ENCODE data around the gene GALNT8. TPM values are rescaled to one million over a fixed set of nuclear protein-coding genes. Genes with fewer than 3 reads are reported as not detected.
"Not testable (repeated sequence)": the region's sequence is repeated elsewhere in the genome, so short reads cannot be mapped to it uniquely, and the experiment has no call there.

The GALNT8 gene, protein sequence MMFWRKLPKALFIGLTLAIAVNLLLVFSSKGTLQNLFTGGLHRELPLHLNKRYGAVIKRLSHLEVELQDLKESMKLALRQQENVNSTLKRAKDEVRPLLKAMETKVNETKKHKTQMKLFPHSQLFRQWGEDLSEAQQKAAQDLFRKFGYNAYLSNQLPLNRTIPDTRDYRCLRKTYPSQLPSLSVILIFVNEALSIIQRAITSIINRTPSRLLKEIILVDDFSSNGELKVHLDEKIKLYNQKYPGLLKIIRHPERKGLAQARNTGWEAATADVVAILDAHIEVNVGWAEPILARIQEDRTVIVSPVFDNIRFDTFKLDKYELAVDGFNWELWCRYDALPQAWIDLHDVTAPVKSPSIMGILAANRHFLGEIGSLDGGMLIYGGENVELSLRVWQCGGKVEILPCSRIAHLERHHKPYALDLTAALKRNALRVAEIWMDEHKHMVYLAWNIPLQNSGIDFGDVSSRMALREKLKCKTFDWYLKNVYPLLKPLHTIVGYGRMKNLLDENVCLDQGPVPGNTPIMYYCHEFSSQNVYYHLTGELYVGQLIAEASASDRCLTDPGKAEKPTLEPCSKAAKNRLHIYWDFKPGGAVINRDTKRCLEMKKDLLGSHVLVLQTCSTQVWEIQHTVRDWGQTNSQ
- total RNA-seq: 2.9 TPM
- long read RNA-seq, full-length matches to known transcripts: 2 of 3 reads
- long read RNA-seq, partial matches to known transcripts: 0 of 3 reads
- long read RNA-seq, other reads (novel, unspliced or antisense): 1 of 3 reads

DNA sequence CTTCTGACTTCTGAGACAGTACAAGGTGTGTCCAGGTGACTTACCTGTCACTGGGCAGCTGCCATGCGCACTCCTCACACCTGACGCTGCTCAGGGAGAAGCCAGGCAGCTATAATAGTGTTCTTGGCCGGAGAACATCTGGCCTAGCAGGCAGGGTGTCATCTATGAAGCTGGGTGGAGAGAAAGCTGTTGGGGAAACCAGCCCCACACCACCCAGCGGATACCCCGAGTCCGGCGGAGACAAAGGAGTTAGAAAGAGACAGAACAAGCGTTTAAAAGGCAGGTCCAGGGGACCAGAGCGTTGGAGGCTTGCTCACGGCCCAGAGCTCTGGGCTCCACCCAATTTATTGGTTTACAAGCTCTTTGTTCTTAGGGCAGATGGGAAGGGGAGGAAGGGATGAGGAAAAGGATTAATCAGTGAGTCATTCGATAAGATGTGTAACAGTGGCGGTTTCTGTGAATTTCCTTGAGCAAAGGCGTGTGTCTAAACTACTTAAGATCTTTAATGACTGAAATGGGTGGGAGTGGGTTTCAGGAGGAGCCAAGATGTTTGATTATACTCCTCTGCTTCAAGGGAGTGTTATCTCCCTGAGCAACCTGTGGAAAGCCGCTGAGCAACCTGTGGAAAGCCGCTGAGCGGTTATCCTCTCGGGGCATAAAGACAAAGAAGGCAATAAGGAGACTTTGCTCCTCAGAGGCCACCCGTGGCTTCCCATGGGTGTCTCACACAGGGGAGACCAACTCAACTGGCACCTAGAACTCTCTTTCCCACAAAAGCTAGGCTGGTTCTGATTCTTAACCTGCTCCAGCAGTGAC is at the start of gene GALNT8:
GALNT8 (plus strand) TSS at position 580 of the 816 bp plus-strand sequence. CDS start 278 bp downstream, outside the sequence.
- intact Hi-C loops (cut with DNase I): no loop called here

DNA sequence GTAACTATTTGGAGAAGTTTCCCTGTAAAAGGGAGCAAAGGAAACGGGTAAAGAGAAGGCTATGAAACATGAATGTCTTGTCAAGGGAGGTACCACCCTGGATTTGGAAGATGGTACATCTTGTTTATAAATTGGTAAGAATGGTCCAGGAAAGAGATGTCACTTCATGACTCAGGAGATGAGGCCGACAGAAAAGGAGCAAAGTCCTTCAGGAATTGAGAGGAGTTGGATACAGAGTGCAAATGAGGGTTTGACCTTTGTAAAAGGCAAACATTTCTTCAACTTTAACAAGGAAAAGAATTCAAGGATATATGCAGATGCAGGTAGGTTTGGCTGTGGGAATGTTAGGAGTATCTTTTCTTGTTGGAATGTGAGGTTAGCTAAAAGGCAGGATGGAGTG is 40.5 kb upstream of the GALNT8 start:
- DNase-seq: no peak
- intact Hi-C loops (cut with DNase I): loop anchor here (10.0 kb wide), 1 partner anchor 75 kb away; no protein-coding TSS in a partner anchor
- ATAC-seq (ENCODE audit: poor library complexity): no peak

More for the DNA sequence above, at the start of gene GALNT8:
- no peak for DNase-seq
- ATAC-seq (ENCODE audit: poor library complexity): no peak

DNA sequence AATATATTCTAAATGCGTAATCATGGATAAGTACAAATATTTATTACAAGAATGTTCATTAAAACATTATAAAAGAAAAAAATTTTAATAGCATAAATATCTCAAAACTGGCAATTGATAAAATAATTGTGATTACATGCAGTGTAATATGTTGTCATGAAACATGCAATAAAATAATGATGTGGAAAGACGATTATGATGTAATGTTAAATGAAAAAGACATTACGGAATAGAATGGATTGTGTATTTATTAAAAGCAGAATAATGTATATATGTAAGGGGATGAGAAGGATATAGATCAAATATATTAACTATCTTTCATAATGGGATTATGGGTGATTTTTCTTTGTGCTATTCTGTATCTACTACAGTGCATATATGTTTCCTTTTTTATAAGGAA is 38.5 kb upstream of the GALNT8 start:
- intact Hi-C loops (cut with DNase I): loop anchor here (10.0 kb wide), 1 partner anchor 73 kb away; no protein-coding TSS in a partner anchor
- ATAC-seq (ENCODE audit: poor library complexity): no peak

DNA sequence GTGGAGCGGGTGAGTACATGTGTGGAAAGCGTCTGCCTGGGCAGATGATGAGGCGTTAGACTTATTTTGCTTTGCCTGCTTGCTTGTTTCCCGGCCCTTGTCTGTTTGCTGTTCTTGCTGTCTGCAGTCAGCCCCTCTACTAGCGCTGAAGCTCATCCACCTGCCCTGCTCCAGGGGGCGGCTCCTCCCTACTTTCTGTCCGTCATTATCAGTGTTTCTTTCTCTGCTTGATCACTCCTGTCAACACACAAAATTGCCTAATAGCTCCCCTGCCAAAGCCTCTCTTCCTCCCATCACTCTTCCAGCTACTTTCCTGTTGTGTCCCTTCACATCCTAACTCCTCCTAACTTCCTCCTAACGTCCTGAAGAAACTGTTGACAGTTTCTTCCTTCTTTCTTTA is 34.9 kb upstream of the GALNT8 start:
- no peak for DNase-seq
- peak; percentile 86 for ATAC-seq (ENCODE audit: poor library complexity)
- intact Hi-C loops (cut with DNase I): loop anchor here (10.0 kb wide), 1 partner anchor 69 kb away; no protein-coding TSS in a partner anchor

More for the DNA sequence above, 38.5 kb upstream of the GALNT8 start:
- DNase-seq: no peak

DNA sequence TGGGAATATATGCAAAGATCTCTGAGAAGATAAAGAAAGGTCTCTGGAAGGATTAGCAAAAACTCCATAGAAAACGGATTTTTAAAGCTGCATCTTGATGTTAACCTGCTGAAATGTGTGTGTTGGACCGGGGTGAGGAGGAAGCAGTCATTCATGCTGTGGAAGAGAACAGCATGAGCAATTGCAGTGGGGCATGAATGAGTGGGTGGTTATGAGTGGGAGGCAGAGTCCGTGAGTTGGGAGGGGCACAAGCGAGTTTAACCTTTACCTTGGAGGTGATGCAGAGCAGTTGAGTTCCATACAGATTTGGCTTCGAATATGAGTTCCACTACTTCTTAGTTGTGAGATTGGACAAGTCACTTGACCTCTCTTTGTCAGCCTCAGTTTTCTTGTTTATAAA is 29.4 kb upstream of the GALNT8 start:
- intact Hi-C loops (cut with DNase I): no loop called here
- no peak for DNase-seq
- ATAC-seq (ENCODE audit: poor library complexity): no peak

DNA sequence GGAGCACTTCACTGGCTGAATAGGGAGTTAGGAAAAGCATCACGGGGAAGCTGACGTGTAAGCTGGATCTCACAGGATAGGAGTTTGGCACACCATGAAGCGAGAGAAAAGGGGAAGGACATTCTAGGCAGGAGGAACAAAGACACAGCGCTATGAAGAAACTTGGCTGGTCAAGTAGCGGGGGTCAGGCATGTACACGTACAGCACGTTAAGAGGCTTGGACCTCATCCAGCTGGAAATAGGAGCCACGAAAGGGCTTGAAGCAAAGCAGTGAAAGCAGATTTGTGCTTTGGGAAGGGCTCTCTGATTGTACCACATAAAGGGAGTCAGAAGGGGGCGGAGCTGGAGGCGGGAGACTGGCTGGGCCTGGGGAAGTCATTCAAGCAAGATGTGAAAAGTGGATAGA is 19.6 kb upstream of the GALNT8 start:
- peak; percentile 82 for DNase-seq
- peak; percentile 91 for ATAC-seq (ENCODE audit: poor library complexity)
- intact Hi-C loops (cut with DNase I): no loop called here

DNA sequence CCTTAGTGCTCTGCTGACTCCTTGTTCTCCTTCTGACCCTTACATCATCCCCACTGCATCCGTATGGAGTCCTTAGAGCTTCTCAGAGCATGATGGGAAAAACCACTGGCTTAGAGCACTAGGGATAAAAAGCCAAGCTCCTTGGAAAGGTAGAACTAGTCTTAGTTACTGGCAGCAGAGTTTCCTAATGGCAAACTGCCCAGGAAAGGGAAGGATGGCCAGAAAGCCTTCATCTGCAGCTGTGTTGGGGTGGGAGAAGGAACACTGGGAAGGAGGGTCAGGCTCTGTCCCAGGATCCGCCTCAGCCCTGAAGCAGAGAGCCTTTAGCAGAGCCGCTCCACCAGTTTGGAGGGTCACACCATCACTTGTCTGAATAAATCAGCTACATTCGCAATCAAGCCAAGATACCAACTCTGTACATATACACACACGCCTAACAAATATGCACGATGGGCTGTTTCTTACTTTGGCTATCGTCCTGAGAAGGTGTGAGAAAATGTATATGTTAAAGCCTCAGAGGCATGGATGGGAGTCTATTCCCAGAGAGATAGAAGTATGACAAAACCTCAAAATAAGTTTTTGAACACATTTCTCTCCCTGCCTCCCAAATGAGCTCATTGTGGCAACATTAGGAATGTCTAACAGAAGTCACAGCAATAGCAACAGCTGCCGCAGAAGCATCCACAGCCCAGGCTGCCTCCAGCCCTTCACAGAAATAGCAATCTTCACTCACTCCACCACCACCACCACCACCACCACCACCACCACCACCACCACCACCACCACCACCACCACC is 18.6 kb upstream of the GALNT8 start:
- DNase-seq: peak; percentile 49
- ATAC-seq (ENCODE audit: poor library complexity): peak; percentile 85
- intact Hi-C loops (cut with DNase I): no loop called here

DNA sequence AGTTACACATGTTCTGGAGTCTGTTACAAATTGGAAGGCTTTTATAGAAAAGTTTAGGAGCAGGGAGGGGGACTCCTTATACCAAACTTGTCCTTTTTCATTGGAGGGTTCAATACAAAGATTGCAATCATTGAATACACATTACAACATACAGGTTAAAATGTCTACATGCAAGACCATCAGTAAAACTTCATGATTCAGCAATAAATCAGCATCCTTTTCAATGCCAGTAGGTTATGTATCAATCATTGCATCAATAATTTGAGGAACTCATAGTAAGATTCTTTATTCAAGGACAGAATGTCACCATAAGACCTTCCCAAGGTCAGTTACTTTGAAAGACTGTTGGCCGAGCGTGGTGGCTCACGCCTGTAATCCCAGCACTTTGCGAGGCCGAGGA is 16.5 kb upstream of the GALNT8 start:
- no peak for DNase-seq
- no peak for ATAC-seq (ENCODE audit: poor library complexity)
- intact Hi-C loops (cut with DNase I): no loop called here

DNA sequence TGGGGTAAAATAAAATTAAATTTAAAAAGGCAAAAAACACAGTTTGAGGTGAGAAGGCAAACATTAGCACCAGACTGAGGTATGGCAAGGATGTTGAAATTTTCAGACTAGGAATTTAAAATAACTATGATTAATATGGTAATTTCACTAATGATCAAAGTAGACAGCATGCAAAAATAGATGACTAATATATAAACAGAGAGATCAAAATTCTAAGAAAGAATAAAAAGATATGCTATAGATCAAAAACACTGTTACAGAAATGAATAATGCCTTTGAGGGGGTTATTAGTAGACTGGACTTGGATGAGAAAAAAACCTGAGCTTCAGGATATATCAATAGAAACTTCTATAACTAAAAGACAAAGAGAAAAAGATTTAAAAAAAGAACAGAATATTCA is 14.4 kb upstream of the GALNT8 start:
- intact Hi-C loops (cut with DNase I): no loop called here
- ATAC-seq (ENCODE audit: poor library complexity) (no peak), DNase-seq (no peak)

DNA sequence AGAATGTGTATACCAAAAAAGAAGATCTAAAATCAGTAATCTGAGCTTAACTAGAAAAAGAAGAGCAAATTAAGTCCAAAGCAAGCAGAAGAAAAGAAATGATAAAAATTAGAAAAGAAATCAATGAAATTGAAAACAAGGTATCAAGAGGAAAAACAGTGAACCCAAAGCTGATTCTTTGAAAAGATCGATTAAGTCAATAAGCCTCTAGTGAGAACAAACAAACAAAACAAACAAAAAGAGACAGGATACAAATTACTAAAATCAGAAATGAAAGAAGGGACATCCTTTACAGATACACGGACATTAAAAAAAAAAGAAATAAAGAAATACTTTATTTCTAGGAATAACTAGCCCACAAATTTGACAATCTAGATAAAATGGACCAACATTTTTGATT is 12.9 kb upstream of the GALNT8 start:
- intact Hi-C loops (cut with DNase I): no loop called here
- DNase-seq (no peak), ATAC-seq (ENCODE audit: poor library complexity) (no peak)

DNA sequence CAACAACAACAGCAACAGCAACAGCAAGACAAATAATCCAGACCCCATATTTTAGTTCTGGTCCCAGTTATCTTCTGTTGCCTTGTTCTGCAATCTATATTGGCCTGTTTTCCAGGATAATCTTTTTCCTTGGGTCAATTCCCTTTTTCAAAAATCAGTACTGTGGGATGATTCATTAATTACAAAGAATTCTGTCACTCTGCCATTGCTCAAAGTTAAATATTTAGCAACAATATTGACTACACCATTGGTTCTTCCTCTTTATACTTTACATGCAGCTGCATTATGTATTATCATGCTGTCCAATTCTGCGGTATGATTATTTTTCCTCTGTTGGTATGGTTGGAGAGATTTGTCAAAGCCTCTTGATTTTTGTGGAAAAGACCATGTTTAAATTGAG is 10.1 kb upstream of the GALNT8 start:
- DNase-seq: no peak
- no peak for ATAC-seq (ENCODE audit: poor library complexity)
- intact Hi-C loops (cut with DNase I): no loop called here

DNA sequence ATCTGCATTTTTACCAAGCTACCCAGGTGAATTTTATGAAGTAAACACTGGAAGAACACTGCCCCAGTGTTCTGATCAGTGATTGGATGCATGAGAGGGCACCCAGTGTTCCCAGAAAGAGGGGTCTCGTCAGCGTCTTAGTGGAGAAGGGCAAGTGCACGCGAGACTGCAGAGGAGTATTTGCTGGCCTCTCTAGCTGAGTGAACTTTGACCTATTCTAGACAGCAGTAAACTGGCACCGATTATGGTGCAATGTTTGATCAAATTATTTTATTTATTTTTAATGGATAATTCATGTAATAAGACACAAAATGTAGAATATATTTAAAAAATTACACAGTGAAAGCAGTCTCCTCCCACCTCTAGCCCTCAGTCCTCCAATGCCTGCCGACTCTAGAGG is 5.3 kb upstream of the GALNT8 start:
- no peak for ATAC-seq (ENCODE audit: poor library complexity)
- DNase-seq: no peak
- intact Hi-C loops (cut with DNase I): no loop called here

DNA sequence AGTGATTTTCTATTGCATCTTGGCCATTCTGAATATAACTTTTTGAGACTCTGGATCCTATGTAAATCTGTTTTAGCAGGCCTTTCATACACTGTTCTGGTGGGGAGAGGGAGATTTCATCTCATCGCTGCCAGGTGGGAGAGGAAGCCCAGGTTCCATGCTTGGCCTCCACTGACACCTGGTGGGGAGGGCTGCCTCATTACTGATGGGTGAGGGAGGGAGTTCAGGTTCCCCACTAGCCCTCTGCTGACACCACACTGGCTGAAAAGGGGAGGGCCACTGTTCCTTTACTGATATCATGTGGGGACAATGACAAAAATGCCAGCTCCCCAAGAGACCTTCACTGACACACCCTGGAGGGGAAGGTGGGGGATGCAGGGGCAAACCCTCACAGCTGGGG is 2.4 kb upstream of the GALNT8 start:
- intact Hi-C loops (cut with DNase I): no loop called here
- no peak for ATAC-seq (ENCODE audit: poor library complexity)
- no peak for DNase-seq

DNA sequence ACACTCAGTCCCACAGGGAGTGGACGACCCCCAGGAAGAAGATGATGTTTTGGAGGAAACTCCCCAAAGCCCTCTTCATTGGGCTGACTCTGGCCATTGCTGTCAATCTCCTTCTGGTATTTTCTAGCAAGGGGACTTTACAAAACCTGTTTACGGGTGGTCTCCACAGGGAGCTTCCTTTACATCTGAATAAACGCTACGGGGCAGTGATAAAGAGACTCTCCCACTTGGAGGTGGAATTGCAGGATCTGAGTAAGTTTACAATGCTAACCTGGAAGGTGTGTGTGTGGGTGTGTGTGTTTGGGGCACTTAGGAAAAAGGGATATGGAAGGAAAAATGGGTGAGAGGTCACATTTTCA is 416 bp downstream of the GALNT8 start:
- ATAC-seq (ENCODE audit: poor library complexity) (no peak), DNase-seq (no peak)
- intact Hi-C loops (cut with DNase I): no loop called here

DNA sequence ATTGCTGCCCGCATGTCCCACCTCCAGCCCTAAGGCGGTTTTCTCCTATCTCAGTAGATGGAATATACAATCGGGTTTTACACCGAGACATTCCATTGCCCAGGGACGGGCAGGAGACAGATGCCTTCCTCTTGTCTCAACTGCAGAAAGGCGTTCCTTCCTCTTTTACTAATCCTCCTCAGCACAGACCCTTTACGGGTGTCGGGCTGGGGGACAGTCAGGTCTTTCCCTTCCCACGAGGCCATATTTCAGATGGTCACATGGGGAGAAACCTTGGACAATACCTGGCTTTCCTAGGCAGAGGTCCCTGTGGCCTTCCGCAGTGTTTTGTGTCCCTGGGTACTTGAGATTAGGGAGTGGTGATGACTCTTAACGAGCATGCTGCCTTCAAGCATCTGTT is 1.4 kb downstream of the GALNT8 start:
- intact Hi-C loops (cut with DNase I); ATAC-seq (ENCODE audit: poor library complexity): not testable (repeated sequence)

DNA sequence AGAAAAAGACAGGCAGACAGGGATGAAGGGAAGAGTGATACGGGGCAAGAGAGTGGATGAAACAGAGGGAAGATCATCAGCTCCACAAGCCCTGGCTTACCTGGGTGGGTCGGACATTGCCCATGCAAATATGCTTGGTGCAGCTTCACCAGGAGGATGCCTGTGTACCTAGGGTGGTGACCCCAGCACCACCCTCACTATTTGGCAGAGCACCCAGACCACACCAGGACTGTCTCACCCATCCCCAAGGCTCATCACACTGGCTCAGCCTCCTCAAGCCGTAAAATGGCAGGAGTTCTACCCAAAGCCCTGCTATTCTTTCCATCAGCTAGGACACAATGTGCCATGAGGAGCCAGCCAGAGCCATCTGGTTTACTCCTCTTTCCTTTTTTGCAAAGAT is 3.0 kb downstream of the GALNT8 start:
- intact Hi-C loops (cut with DNase I): no loop called here
- ATAC-seq (ENCODE audit: poor library complexity) (no peak), DNase-seq (no peak)

More for the DNA sequence above, 1.4 kb downstream of the GALNT8 start:
- not testable (repeated sequence) for DNase-seq

DNA sequence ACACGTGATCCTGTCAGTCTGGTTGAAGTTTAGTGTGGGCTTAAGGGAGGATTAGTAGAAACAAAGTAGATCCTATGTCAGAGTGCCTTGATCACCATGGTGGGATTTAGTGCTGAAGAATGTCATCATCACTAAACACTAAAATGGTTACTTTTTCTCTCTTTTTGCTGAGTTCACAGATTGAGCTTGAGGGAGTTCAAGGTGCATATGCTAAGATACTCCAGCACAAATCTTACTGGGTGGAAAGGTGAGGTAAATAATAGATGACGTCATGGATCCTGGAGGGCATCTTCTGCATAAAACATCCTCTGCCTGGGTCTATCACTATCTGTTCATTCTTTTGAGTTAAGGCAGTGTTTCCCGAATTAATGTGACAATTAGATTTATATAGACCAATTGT is 4.9 kb downstream of the GALNT8 start:
- ATAC-seq (ENCODE audit: poor library complexity) (no peak), DNase-seq (no peak)
- intact Hi-C loops (cut with DNase I): no loop called here

DNA sequence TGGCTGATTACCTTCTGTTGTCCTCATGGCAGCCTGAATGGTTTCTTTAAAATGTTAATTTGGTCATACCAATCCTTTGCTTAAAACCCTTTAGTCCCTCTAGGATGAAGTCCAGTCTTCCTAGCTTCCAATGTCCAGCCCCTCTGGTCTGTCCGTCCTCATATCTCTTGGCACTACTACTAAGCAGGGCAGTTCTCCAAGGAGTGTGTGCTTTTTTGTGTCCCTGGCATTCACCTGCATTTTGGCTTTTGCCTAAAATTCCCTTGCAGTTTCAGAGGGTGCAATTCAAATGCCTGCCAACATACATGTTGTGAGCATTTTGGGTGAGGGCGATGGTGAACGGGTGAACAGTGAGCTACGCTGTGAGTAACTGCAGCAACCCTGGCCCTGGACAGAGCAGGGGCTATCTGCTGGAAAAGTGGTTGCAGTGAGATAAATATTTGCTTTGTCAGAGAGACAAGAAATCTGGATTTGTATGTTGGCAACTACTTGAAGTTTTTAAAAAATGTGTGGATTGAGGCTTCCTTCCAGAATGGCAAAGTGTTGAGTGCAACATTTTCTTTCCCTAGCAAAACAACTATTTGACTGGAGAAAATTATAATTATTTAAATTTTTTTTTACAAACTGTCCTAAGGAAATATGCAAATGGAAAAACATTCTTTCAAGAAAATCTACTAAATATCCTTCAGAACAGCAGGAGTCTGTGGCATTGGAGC is 14.6 kb downstream of the GALNT8 start:
- no peak for DNase-seq
- no peak for ATAC-seq (ENCODE audit: poor library complexity)

More for the DNA sequence above, 14.6 kb downstream of the GALNT8 start:
- intact Hi-C loops (cut with DNase I): no loop called here
